Naive thymus-derived CD8-positive, alpha-beta T cell (primary cell): ENCODE data around the gene TSPAN14. TPM values are rescaled to one million over a fixed set of nuclear protein-coding genes. Genes with fewer than 3 reads are reported as not detected.
A peak's percentile ranks its signal among the peaks of the same experiment; 100 is the strongest.

ENCODE experiments used
- ATAC-seq, 2 donors: fragments of 150-1000 bp; cut with Tn5 transposase in 1 of 2; sonication (Bioruptor Pico), chemical (Tn5 transposase) in 1 of 2; 1 replicate in 1 of 2; 2 replicates in 1 of 2; pipeline ENCODE4 v1.10.0; 2021; ENCODE audit warnings: mild to moderate bottlenecking in 2 of 2, moderate library complexity in 2 of 2
- POLR2A ChIA-PET: fragments of 350-600 bp; sonication (Branson Sonifier 250); formaldehyde crosslinking; loops from one replicate; lab custom pipeline; 2021; ENCODE audit warnings: antibody characterized with exemption; lab: Charles Lee
- DNase-seq, 10 donors: peaks; one replicate each; pipeline versions ENCODE4 v3.0.0 to v3.0.0-alpha.2; 2020 to 2022
- H3K27ac Mint-ChIP-seq, 10 donors: one replicate each; pipeline ENCODE4 v1.8.0; 2020 to 2022; ENCODE audit warnings: mild to moderate bottlenecking in 10 of 10, mixed read lengths in 10 of 10, moderate library complexity in 4 of 10, inconsistent platforms in 1 of 10
- H3K27me3 Mint-ChIP-seq, 5 donors: one replicate each; pipeline ENCODE4 v1.8.0; 2021 to 2022; ENCODE audit warnings: mixed read lengths in 5 of 5
- H3K36me3 Mint-ChIP-seq, 3 donors: one replicate each; pipeline ENCODE4 v1.8.0; 2020 to 2022; ENCODE audit warnings: mixed read lengths in 3 of 3, mild to moderate bottlenecking in 2 of 3, inconsistent platforms in 1 of 3
- H3K4me1 Mint-ChIP-seq, 4 donors: one replicate each; pipeline ENCODE4 v1.8.0; 2021 to 2022; ENCODE audit warnings: mixed read lengths in 4 of 4
- H3K4me3 Mint-ChIP-seq, 10 donors: one replicate each; pipeline ENCODE4 v1.8.0; 2020 to 2022; ENCODE audit warnings: mild to moderate bottlenecking in 10 of 10, mixed read lengths in 10 of 10, moderate library complexity in 6 of 10, inconsistent platforms in 1 of 10
- H3K9me3 Mint-ChIP-seq, 9 donors: one replicate each; pipeline ENCODE4 v1.8.0; 2020 to 2022; ENCODE audit warnings: mixed read lengths in 9 of 9, mild to moderate bottlenecking in 3 of 9, inconsistent platforms in 1 of 9, moderate library complexity in 1 of 9
- polyA plus RNA-seq, 3 donors: library from polyadenylated mRNA; unstranded; fragments of 300-500 nt; fragmentation: Illumina TruSeq; gene quantifications; one replicate each; pipeline ENCODE4 v1.2.3, GENCODE V29; 2021
- total RNA-seq, 8 experiments: library from RNA in 2 of 8; stranded (reverse) in 2 of 8; gene quantifications; one replicate each; pipeline ENCODE4 v1.2.3 and lab custom pipeline; 2021 to 2026

TSPAN14 gene
- total and polyA plus RNA-seq, 5 experiments from 2014 or later = 152 to 293 (median 163) TPM

- peaks cover 0 to 7% (median 0%) of the 10 kb centered on the region in 5 donors for H3K27me3 Mint-ChIP-seq
- peak overlapping the region in 3 of 10 donors; percentile 13 to 27 (median 15) for H3K27ac Mint-ChIP-seq
Observed at GRCh38 chr10:80579181-80579763, 125.2 kb downstream of the TSPAN14 start.

GRCh38 chr10:80579849-80580637 is 125.9 kb downstream of the TSPAN14 start:
- Mint-ChIP-seq H3K9me3 (peaks cover 0 to 5% (median 0%) of the 10 kb centered on the region in 9 donors), H3K36me3 (peaks cover 0 to 4% (median 0%) of the 10 kb centered on the region in 3 donors), H3K27ac (peak overlapping the region in 4 of 10 donors; percentile 13 to 85 (median 44)), H3K4me3 (no peak overlapping the region), H3K27me3 (peaks cover 0 to 7% (median 0%) of the 10 kb centered on the region in 5 donors), H3K4me1 (peaks cover 2 to 20% (median 7%) of the 10 kb centered on the region in 4 donors)
- DNase-seq = no peak
- ATAC-seq = no peak
- POLR2A ChIA-PET = no interaction called here

More at GRCh38 chr10:80579181-80579763, 125.2 kb downstream of the TSPAN14 start:
- no peak for DNase-seq
- ATAC-seq = no peak
- POLR2A ChIA-PET = no interaction called here
- H3K4me1 Mint-ChIP-seq = peaks cover 2 to 20% (median 7%) of the 10 kb centered on the region in 4 donors
- peaks cover 0 to 5% (median 0%) of the 10 kb centered on the region in 9 donors for H3K9me3 Mint-ChIP-seq
- peaks cover 0 to 4% (median 0%) of the 10 kb centered on the region in 3 donors for H3K36me3 Mint-ChIP-seq
- H3K4me3 Mint-ChIP-seq = no peak overlapping the region

- no peak for ATAC-seq
Observed at GRCh38 chr10:80580638-80581468, 126.7 kb downstream of the TSPAN14 start.

GRCh38 chr10:80581469-80581835 is 127.3 kb downstream of the TSPAN14 start:
- peaks cover 0 to 5% (median 0%) of the 10 kb centered on the region in 9 donors for H3K9me3 Mint-ChIP-seq
- peaks cover 2 to 20% (median 7%) of the 10 kb centered on the region in 4 donors for H3K4me1 Mint-ChIP-seq
- DNase-seq = no peak
- no peak for ATAC-seq
- H3K36me3 Mint-ChIP-seq = peaks cover 0 to 4% (median 0%) of the 10 kb centered on the region in 3 donors
- H3K27ac Mint-ChIP-seq = no peak overlapping the region
- no peak overlapping the region for H3K4me3 Mint-ChIP-seq
- POLR2A ChIA-PET = no interaction called here
- H3K27me3 Mint-ChIP-seq = peaks cover 0 to 7% (median 0%) of the 10 kb centered on the region in 5 donors

More at GRCh38 chr10:80580638-80581468, 126.7 kb downstream of the TSPAN14 start:
- Mint-ChIP-seq H3K36me3 (peaks cover 0 to 4% (median 0%) of the 10 kb centered on the region in 3 donors), H3K27me3 (peaks cover 0 to 7% (median 0%) of the 10 kb centered on the region in 5 donors), H3K27ac (no peak overlapping the region), H3K4me1 (peaks cover 2 to 20% (median 7%) of the 10 kb centered on the region in 4 donors), H3K4me3 (no peak overlapping the region), H3K9me3 (peaks cover 0 to 5% (median 0%) of the 10 kb centered on the region in 9 donors)
- POLR2A ChIA-PET = no interaction called here
- DNase-seq = no peak

- Mint-ChIP-seq H3K27ac (peak overlapping the region in 1 of 10 donors; percentile 2), H3K36me3 (no peaks in the 10 kb centered on the region), H3K9me3 (no peaks in the 10 kb centered on the region), H3K4me3 (no peak overlapping the region), H3K4me1 (peaks cover 2 to 20% (median 7%) of the 10 kb centered on the region in 4 donors), H3K27me3 (peaks cover 0 to 7% (median 0%) of the 10 kb centered on the region in 5 donors)
- DNase-seq = no peak
- no peak for ATAC-seq
- POLR2A ChIA-PET = no interaction called here
Observed at GRCh38 chr10:80582286-80582960, 128.3 kb downstream of the TSPAN14 start.

Other genes with a start within 250 kb of the TSPAN14 start
- gene ANXA11, start 248.8 kb upstream of the TSPAN14 start, total RNA-seq = 100 to 1,000 TPM; 199 to 225 TPM
- 100 to 1,000 TPM; 199 to 294 (median 265) TPM for gene ANXA11, start 248.8 kb upstream of the TSPAN14 start, polyA plus RNA-seq
- not detected for gene MAT1A, start 164.7 kb upstream of the TSPAN14 start, total RNA-seq
- not detected for gene MAT1A, start 164.7 kb upstream of the TSPAN14 start, polyA plus RNA-seq
- not detected for gene DYDC1, start 97.6 kb upstream of the TSPAN14 start, total RNA-seq
- gene DYDC1, start 97.6 kb upstream of the TSPAN14 start, polyA plus RNA-seq = not detected
- not detected for gene DYDC2, start 97.5 kb upstream of the TSPAN14 start, total RNA-seq
- gene DYDC2, start 97.5 kb upstream of the TSPAN14 start, polyA plus RNA-seq = not detected
- 10 to 100 TPM; 10.2 to 11.6 TPM for gene PRXL2A, start 45.8 kb upstream of the TSPAN14 start, total RNA-seq
- 10 to 100 TPM; 13.8 to 21.3 (median 16.1) TPM for gene PRXL2A, start 45.8 kb upstream of the TSPAN14 start, polyA plus RNA-seq
- gene SH2D4B, start 83.6 kb downstream of the TSPAN14 start, total RNA-seq = under 1 TPM; 0.11 to 0.36 TPM
- gene SH2D4B, start 83.6 kb downstream of the TSPAN14 start, polyA plus RNA-seq = not detected